Loucy (cell line): ENCODE results near the gene IFI6.
A peak's percentile ranks its signal among the peaks of the same experiment; 100 is the strongest.

Experiments
- H2AFZ ChIP-seq: fragments of 200-600 bp; sonication (generic); 2 replicates; pipeline ENCODE4 v1.6.0; 2016; ENCODE audit warnings: antibody characterized with exemption, mild to moderate bottlenecking, low read length, moderate library complexity
- H3F3A ChIP-seq: fragments of 200-600 bp; 2 replicates; pipeline ENCODE4 v1.6.0; 2016; ENCODE audit warnings: antibody characterized with exemption, low read depth, mild to moderate bottlenecking
- H3K27me3 ChIP-seq: fragments of 200-600 bp; sonication (generic); 2 replicates; pipeline ENCODE4 v1.6.1; 2014; ENCODE audit warnings: low read length, mild to moderate bottlenecking; ENCODE audit not compliant: insufficient read depth, poor library complexity, severe bottlenecking
- H3K36me3 ChIP-seq: fragments of 200-600 bp; sonication (generic); 2 replicates; pipeline ENCODE4 v1.6.1; 2016; ENCODE audit warnings: low read length; ENCODE audit not compliant: insufficient read depth
- H3K4me1 ChIP-seq: fragments of 200-600 bp; sonication (generic); 2 replicates; pipeline ENCODE4 v1.5.1; 2014; ENCODE audit warnings: low read length, mild to moderate bottlenecking; ENCODE audit not compliant: insufficient read depth, poor library complexity, severe bottlenecking
- H3K4me2 ChIP-seq: fragments of 200-600 bp; sonication (generic); 2 replicates; pipeline ENCODE4 v1.6.0; 2014; ENCODE audit warnings: antibody characterized with exemption, low read length, low read depth, mild to moderate bottlenecking; ENCODE audit not compliant: poor library complexity, severe bottlenecking
- H3K4me3 ChIP-seq: fragments of 200-600 bp; sonication (generic); 2 replicates; pipeline ENCODE4 v1.5.1; 2014; ENCODE audit warnings: low read length, mild to moderate bottlenecking, mixed read lengths; ENCODE audit not compliant: poor library complexity, severe bottlenecking
- H3K79me2 ChIP-seq: fragments of 200-600 bp; sonication (generic); 2 replicates; pipeline ENCODE4 v1.6.1; 2014; ENCODE audit warnings: low read length; ENCODE audit not compliant: insufficient read depth
- H3K9ac ChIP-seq: fragments of 200-600 bp; sonication (generic); 2 replicates; pipeline ENCODE4 v1.6.0; 2014; ENCODE audit warnings: mild to moderate bottlenecking, low read depth, low read length, moderate library complexity; ENCODE audit not compliant: poor library complexity, severe bottlenecking
- H3K9me2 ChIP-seq: fragments of 200-600 bp; sonication (generic); replicated peaks from 2 replicates; pipeline ENCODE4 v1.6.1; 2016; ENCODE audit warnings: low read depth, low read length, mixed read lengths
- H3K9me3 ChIP-seq: fragments of 200-600 bp; sonication (generic); 2 replicates; pipeline ENCODE4 v1.6.1; 2014; ENCODE audit warnings: mild to moderate bottlenecking, antibody characterized with exemption, low read length, low read depth; ENCODE audit not compliant: insufficient read depth
- H4K20me1 ChIP-seq: fragments of 200-600 bp; sonication (generic); 2 replicates; pipeline ENCODE4 v1.6.0; 2014; ENCODE audit warnings: antibody characterized with exemption, low read length, mild to moderate bottlenecking; ENCODE audit not compliant: insufficient read depth, poor library complexity, severe bottlenecking
- EZH2phosphoT487 ChIP-seq: fragments of 200-600 bp; IDR thresholded peaks from 2 replicates; pipeline ENCODE4 v1.6.1; 2018; ENCODE audit warnings: antibody characterized with exemption, mild to moderate bottlenecking, moderate library complexity, borderline replicate concordance
- TF ChIP-seq, protein P1 (sequence below): fragments of 200-600 bp; sonication (generic); conservative IDR thresholded peaks from 2 replicates; pipeline ENCODE4 v1.5.1; 2014; ENCODE audit warnings: mild to moderate bottlenecking, antibody characterized with exemption, low read length

Gene IFI6

GRCh38 chr1:27646676-27647075 lies 25.3 kb downstream of the IFI6 start:
- Histone ChIP-seq H3K4me3 (no peak overlapping the region), H3K4me2 (no peak overlapping the region), H3K9me2 (no peaks in the 10 kb centered on the region), H3K27me3 (no peaks in the 10 kb centered on the region), H3K4me1 (peaks cover 15% of the 10 kb centered on the region), H3F3A (no peaks in the 10 kb centered on the region), H3K9ac (no peak overlapping the region), H4K20me1 (no peaks in the 10 kb centered on the region), H3K79me2 (no peaks in the 10 kb centered on the region), H3K36me3 (no peaks in the 10 kb centered on the region), H3K9me3 (no peaks in the 10 kb centered on the region), H2AFZ (no peak overlapping the region)
- TF ChIP-seq, protein P1, sequence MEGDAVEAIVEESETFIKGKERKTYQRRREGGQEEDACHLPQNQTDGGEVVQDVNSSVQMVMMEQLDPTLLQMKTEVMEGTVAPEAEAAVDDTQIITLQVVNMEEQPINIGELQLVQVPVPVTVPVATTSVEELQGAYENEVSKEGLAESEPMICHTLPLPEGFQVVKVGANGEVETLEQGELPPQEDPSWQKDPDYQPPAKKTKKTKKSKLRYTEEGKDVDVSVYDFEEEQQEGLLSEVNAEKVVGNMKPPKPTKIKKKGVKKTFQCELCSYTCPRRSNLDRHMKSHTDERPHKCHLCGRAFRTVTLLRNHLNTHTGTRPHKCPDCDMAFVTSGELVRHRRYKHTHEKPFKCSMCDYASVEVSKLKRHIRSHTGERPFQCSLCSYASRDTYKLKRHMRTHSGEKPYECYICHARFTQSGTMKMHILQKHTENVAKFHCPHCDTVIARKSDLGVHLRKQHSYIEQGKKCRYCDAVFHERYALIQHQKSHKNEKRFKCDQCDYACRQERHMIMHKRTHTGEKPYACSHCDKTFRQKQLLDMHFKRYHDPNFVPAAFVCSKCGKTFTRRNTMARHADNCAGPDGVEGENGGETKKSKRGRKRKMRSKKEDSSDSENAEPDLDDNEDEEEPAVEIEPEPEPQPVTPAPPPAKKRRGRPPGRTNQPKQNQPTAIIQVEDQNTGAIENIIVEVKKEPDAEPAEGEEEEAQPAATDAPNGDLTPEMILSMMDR = no peak

DNA sequence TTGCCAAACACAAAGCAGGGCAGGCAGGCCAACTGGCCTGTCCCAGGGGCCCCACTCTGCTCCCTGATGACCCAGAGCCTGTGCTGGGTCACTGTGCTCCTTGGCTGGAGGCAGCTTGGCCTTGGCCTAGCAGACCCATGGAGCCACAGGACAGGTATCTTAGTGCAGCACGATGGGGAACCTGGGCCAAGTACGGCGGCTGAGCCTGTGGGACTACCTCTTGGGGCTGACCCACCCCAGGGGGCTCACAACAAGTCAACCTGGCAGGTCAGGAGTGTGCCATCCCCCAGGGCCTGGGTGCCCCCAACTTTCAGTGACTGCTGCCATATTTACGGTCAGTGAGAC lies 26.9 kb downstream of the IFI6 start:
- no peaks in the 10 kb centered on the region for H3K36me3 ChIP-seq
- H3F3A ChIP-seq = no peaks in the 10 kb centered on the region
- H3K4me1 ChIP-seq = peaks cover 3% of the 10 kb centered on the region
- H2AFZ ChIP-seq = no peak overlapping the region
- TF ChIP-seq, protein P1 = no peak
- no peak for TF ChIP-seq EZH2phosphoT487
- no peaks in the 10 kb centered on the region for H3K9me2 ChIP-seq
- no peak overlapping the region for H3K4me3 ChIP-seq
- no peaks in the 10 kb centered on the region for H3K27me3 ChIP-seq
- no peak overlapping the region for H3K9ac ChIP-seq
- H4K20me1 ChIP-seq = no peaks in the 10 kb centered on the region
- no peak overlapping the region for H3K4me2 ChIP-seq
- H3K9me3 ChIP-seq = no peaks in the 10 kb centered on the region
- no peaks in the 10 kb centered on the region for H3K79me2 ChIP-seq

DNA sequence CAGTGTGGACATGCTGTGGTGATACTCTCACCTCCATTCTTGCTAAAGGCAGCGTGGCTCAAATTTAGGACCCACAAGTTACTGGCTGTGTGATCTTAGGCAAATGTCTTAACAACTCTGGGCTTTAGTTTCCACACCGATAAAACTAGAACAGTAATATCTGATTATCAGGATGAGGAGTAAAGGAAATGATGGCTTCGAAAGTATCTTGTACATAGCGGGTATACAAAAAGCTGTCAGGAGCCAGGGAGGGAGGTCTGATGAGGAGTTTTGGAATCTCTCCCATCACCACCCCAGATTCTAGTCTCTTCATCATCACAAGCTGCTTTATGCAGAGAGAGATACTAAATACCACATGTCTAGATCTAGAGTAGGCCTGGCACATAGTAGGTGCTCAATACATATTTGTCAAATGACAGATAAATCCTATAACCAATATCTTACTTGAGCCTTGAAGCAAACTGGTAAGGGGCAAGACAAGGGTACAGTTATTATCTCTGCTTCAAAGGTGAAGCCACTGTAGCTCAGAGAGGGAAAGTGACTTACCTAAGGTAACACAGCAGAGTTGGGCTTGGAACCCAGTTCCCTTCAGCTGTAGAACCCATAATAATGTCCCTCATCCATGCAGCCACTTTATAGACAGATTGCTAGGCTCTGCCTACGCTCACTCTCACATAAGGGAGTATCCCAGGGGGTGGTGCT lies 27.5 kb downstream of the IFI6 start:
- no peaks in the 10 kb centered on the region for H3K9me2 ChIP-seq
- H4K20me1 ChIP-seq = no peaks in the 10 kb centered on the region
- no peaks in the 10 kb centered on the region for H3K36me3 ChIP-seq
- no peaks in the 10 kb centered on the region for H3K27me3 ChIP-seq
- no peak overlapping the region for H3K4me2 ChIP-seq
- no peak overlapping the region for H3K9ac ChIP-seq
- H3K79me2 ChIP-seq = no peaks in the 10 kb centered on the region
- no peak for TF ChIP-seq EZH2phosphoT487
- TF ChIP-seq, protein P1 = no peak
- H3K9me3 ChIP-seq = no peaks in the 10 kb centered on the region
- peak overlapping the region; percentile 71 for H2AFZ ChIP-seq
- H3K4me3 ChIP-seq = no peak overlapping the region
- no peaks in the 10 kb centered on the region for H3F3A ChIP-seq
- peaks cover 3% of the 10 kb centered on the region for H3K4me1 ChIP-seq
